Measurements from ENCODE around the gene TMEM31. TPM values are rescaled to one million over a fixed set of nuclear protein-coding genes. Genes with fewer than 3 reads are reported as not detected.

Gene TMEM31
- total and polyA plus RNA-seq, 2 experiments from 2014 or later: 0.60 TPM; not detected in 1

GRCh38 chrX:103754401-103754800, 43.7 kb downstream of the TMEM31 start:
- Histone ChIP-seq H3K4me1 (ENCODE audit: insufficient read depth) (no peaks in the 10 kb centered on the region; the same call in 1 of the 2 replicates), H3K4me3 (no peak overlapping the region), H3K4me2 (no peak overlapping the region), H3K27ac (ENCODE audit: low read depth) (no peak overlapping the region), H4K20me1 (replicated peaks; ENCODE audit: insufficient read depth) (no peaks in the 10 kb centered on the region; the same call in 1 of the 2 replicates), H2AFZ (no peak overlapping the region), H3K27me3 (ENCODE audit: insufficient read depth) (no peaks in the 10 kb centered on the region), H3K36me3 (ENCODE audit: insufficient read depth) (no peaks in the 10 kb centered on the region; the same call in 1 of the 2 replicates), H3K79me2 (replicated peaks; ENCODE audit: insufficient read depth) (no peaks in the 10 kb centered on the region), H3K9me2 (ENCODE audit: insufficient read depth) (no peaks in the 10 kb centered on the region), H3F3A (replicated peaks; ENCODE audit: low read depth) (no peaks in the 10 kb centered on the region)
- H3K4me3 Mint-ChIP-seq: no peak overlapping the region
- H3K27me3 Mint-ChIP-seq (ENCODE audit: insufficient read depth, low read depth, poor library complexity): peaks cover 9% of the 10 kb centered on the region
- no peak for ATAC-seq
- H3K36me3 Mint-ChIP-seq (ENCODE audit: low read depth): peaks cover 70% of the 10 kb centered on the region
- H3K4me1 Mint-ChIP-seq: peaks cover 14% of the 10 kb centered on the region
- DNase-seq (ENCODE audit: low spot score): no peak
- H3K9me3 Mint-ChIP-seq: no peaks in the 10 kb centered on the region; the same call in 2 of the 3 replicates
- no peak overlapping the region for H3K27ac Mint-ChIP-seq
- TF ChIP-seq ZNF462 (CRISPR knock-in tag; IDR thresholded peaks at IDR 0.05) (no peak), ZNF114 (CRISPR knock-in tag; IDR thresholded peaks at IDR 0.05) (no peak), CTCF (conservative IDR thresholded peaks at IDR 0.05; ENCODE audit: low read depth in 2 of 2) (no peak), STAT1 (IDR thresholded peaks at IDR 0.05; ENCODE audit: unreplicated experiment) (no peak), ETS1 (IDR thresholded peaks at IDR 0.05) (no peak), EZH2phosphoT487 (IDR thresholded peaks at IDR 0.05; ENCODE audit: unreplicated experiment) (no peak), POLR2AphosphoS5 (IDR thresholded peaks at IDR 0.05; ENCODE audit: low read depth) (no peak), ZNF331 (CRISPR knock-in tag; IDR thresholded peaks at IDR 0.05; ENCODE audit: low read depth) (no peak), REST (IDR thresholded peaks at IDR 0.05; ENCODE audit: unreplicated experiment) (no peak), JUNB (IDR thresholded peaks at IDR 0.05; ENCODE audit: unreplicated experiment) (no peak), NANOG (IDR thresholded peaks at IDR 0.05; ENCODE audit: borderline replicate concordance) (no peak), CREB1 (CRISPR knock-in tag; IDR thresholded peaks at IDR 0.05; ENCODE audit: low read depth) (no peak), EZH2 (IDR thresholded peaks at IDR 0.05; ENCODE audit: low read depth, unreplicated experiment) (no peak)

Measured in GM23338 (cell line).